NB4 (cell line): ENCODE results near the gene FXN.

ENCODE experiments used
- DNase-seq: peaks from one replicate; pipeline ENCODE4 v3.0.0; 2010; ENCODE audit warnings: low read depth
- H3K4me3 ChIP-seq: one replicate; pipeline ENCODE4 v1.5.1; 2011; ENCODE audit warnings: mild to moderate bottlenecking, low read depth, low read length, moderate library complexity
- CTCF ChIP-seq: IDR thresholded peaks from one replicate; pipeline ENCODE4 v1.5.1; 2012; ENCODE audit warnings: low read depth, low read length
- MAX ChIP-seq: IDR thresholded peaks from 2 replicates; pipeline ENCODE4 v1.6.1; 2011; ENCODE audit warnings: low read depth, low read length
- MYC ChIP-seq: IDR thresholded peaks from 2 replicates; pipeline ENCODE4 v1.6.1; 2011; ENCODE audit warnings: low read depth, low read length
- POLR2A ChIP-seq: IDR thresholded peaks from 2 replicates; pipeline ENCODE4 v1.6.1; 2011; ENCODE audit warnings: mild to moderate bottlenecking; ENCODE audit not compliant: insufficient read length; ENCODE audit errors: extremely low read depth

Gene FXN

DNA sequence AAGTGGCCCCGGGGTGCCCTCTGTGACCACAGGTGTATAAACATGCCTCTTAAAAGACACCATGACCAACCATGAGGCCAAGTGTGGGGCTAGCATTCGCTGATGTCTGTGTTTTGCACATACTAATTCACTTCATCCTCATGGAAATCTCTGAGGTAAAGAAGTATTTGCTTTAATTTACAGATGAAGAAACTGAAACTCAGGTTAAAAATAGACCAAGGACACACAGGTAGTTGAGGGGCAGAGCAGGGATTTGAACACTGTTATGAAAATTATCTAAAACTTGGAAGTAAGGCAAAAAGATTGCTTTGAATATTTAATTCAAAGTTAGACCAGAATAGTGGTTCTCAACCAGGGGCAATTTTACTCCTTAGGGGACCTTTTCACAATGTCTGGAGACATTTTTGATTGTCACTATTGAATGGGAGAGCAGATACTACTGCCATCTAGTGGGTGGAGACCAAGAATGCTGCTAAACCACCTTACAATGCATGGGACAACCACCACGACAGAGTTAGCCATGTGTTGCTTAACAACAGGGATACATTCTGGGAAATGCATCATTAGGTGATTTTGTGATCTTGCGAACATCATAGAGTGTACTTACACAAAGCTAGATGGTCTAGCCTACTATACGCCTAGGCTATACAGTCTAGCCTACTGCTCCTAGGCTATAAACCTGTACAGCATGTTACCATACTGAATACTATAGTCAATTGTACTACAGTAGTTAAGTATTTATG lies 8.0 kb upstream of the FXN start:
- no peak overlapping the region for H3K4me3 ChIP-seq
- DNase-seq: peak; percentile 54
- TF ChIP-seq MAX (no peak), CTCF (peak; percentile 54)

GRCh38 chr9:69028754-69029153 lies 6.8 kb upstream of the FXN start:
- peak; percentile 32 for DNase-seq
- no peak overlapping the region for H3K4me3 ChIP-seq
- no peak for TF ChIP-seq CTCF
- TF ChIP-seq MAX: no peak
- TF ChIP-seq MYC: no peak
- no peak for TF ChIP-seq POLR2A

- H3K4me3 ChIP-seq: no peak overlapping the region
- TF ChIP-seq POLR2A (no peak), CTCF (no peak), MYC (no peak), MAX (no peak)
- DNase-seq: no peak
Observed at GRCh38 chr9:69029535-69029934, 6.0 kb upstream of the FXN start.

- no peak overlapping the region for H3K4me3 ChIP-seq
- DNase-seq: no peak
- TF ChIP-seq MYC (no peak), MAX (no peak), CTCF (no peak), POLR2A (no peak)
Observed at GRCh38 chr9:69030851-69031645, 4.5 kb upstream of the FXN start.

GRCh38 chr9:69034071-69034470 lies 1.5 kb upstream of the FXN start:
- no peak for DNase-seq
- no peak overlapping the region for H3K4me3 ChIP-seq
- TF ChIP-seq CTCF (no peak), POLR2A (no peak), MAX (no peak)
